Stimulated activated CD8-positive, alpha-beta memory T cell treated with anti-CD3 and anti-CD28 coated beads, Interleukin-4, amount 100 ng/mL, for 48 hours (primary cell): ENCODE measurements around the gene SPPL2C.

Experiments
- DNase-seq: peaks from one replicate; pipeline ENCODE4 v3.0.0-alpha.2; 2020

SPPL2C gene

DNA sequence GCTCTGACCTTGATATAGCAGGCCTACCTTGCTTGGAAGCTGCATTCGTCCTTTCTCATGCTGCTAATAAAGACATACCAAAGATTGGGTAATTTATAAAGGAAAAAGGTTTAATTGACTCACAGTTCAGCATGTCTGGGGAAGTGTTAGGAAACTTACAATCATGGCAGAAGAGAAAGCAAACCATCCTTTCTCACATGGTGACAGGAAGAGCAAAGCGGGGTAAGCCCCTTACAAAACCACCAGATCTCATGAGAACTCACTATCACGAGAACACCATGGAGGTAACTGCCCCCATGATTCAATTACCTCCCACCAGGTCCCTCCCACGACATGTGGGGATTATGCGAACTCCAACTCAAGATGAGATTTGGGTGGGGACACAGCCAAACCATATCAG, 43.7 kb downstream of the SPPL2C start:
- DNase-seq = no peak

DNA sequence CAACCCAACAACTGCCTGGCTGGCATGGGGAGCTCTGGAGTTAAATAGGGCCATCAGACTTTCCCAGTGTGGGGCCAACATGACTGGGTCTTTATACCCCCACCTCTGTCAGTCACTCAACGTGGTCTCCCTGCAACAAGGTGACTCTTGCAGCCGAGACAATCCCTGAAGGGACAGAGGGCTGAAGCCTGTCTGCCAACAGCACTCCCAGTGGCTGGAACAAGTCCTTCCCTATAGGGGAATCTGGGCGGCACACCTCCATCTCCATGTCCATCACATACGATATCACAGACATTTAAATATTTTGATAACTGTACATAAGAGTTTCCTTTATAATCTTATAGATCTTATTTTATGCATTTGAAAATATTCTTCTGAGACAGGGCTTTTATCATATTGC, 44.9 kb downstream of the SPPL2C start:
- DNase-seq = no peak

DNA sequence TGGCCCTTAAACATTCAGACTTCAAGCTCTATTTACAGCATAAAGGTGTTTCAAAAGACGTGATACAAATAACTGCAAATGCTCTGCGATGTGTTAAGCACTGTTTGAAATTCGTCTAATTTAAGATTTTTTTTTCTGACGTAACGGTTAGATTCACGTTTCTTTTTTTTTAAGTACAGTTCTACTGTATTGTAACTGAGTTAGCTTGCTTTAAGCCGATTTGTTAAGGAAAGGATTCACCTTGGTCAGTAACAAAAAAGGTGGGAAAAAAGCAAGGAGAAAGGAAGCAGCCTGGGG, 49.0 kb downstream of the SPPL2C start:
- DNase-seq = no peak

DNA sequence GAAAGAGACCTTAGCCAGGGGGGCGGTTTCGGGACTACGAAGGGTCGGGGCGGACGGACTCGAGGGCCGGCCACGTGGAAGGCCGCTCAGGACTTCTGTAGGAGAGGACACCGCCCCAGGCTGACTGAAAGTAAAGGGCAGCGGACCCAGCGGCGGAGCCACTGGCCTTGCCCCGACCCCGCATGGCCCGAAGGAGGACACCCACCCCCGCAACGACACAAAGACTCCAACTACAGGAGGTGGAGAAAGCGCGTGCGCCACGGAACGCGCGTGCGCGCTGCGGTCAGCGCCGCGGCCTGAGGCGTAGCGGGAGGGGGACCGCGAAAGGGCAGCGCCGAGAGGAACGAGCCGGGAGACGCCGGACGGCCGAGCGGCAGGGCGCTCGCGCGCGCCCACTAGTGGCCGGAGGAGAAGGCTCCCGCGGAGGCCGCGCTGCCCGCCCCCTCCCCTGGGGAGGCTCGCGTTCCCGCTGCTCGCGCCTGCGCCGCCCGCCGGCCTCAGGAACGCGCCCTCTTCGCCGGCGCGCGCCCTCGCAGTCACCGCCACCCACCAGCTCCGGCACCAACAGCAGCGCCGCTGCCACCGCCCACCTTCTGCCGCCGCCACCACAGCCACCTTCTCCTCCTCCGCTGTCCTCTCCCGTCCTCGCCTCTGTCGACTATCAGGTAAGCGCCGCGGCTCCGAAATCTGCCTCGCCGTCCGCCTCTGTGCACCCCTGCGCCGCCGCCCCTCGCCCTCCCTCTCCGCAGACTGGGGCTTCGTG, 49.5 kb downstream of the SPPL2C start, which contains the start of gene MAPT:
Gene MAPT, plus strand, starts transcription at position 533 of the 763 bp plus-strand sequence. CDS start 67,784 bp downstream, outside the sequence.
- peak; percentile 87 for DNase-seq

DNA sequence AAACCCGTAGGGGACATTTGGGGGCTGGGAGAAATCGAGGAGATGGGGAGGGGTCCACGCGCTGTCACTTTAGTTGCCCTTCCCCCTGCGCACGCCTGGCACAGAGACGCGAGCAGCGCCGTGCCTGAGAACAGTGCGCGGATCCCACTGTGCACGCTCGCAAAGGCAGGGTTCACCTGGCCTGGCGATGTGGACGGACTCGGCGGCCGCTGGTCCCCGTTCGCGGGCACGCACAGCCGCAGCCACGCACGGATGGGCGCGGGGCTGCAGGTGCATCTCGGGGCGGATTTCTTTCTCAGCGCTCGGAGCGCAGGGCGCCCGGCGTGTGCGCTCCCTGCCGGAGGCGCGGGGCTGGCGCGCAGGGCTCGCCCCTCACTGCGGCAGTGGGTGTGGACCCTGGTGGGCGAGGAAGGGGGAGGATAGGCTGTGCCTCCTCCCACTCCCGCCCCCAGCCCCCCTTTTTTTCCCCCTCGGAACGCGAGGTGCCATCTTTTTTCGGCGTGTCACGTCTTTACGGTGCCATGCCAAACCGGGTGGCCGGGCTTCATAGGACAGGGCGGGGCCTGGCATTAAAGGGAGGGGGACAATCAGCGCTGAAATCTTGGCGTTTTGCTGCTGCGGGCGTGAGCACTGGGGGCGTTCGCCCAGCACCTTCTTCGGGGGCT, 50.8 kb downstream of the SPPL2C start:
- peak; percentile 41 for DNase-seq

DNA sequence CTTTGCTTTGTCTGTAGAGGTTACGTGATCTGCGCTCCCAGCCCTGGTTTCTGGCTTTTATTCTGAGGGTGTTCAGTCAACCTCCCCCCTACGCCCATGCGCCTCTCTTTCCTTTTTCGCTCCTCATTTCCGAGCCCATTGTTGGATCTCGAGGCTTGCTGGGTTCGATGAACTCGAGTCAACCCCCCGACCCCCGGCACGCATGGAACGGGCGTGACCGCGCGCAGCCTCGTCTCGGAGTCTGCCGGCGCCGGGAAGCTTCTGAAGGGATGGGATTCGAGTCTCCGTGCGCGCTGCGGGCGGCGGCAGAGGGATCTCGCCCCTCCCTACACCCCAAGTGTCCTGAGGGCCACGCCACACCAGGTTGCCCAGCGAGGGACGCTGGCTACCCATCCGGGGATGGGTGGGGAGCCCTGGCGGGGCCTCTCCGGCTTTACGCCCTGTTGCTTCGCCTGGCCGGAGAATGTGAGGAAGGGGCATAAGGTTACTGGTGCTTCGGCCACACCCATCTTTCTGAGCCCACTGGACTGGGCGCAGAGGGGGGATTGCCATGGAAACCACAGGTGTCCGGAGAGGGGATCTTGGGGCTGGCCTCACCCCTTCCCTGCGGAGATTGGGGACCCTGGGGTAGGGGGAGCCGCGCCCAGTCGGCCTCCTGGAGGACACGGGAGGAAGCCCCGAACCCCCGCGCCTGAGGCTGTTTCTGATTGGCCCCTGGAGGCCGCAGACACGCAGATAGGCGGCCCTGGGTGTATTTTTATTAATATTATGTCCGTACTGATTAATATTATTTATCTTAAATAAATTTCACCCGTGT, 51.5 kb downstream of the SPPL2C start:
- DNase-seq = no peak
